ENCODE results near the gene SCYL2.
A peak's percentile ranks its signal among the peaks of the same experiment; 100 is the strongest.
"Not testable (repeated sequence)": the region's sequence is repeated elsewhere in the genome, so short reads cannot be mapped to it uniquely, and the experiment has no call there.

SCYL2 gene

DNA sequence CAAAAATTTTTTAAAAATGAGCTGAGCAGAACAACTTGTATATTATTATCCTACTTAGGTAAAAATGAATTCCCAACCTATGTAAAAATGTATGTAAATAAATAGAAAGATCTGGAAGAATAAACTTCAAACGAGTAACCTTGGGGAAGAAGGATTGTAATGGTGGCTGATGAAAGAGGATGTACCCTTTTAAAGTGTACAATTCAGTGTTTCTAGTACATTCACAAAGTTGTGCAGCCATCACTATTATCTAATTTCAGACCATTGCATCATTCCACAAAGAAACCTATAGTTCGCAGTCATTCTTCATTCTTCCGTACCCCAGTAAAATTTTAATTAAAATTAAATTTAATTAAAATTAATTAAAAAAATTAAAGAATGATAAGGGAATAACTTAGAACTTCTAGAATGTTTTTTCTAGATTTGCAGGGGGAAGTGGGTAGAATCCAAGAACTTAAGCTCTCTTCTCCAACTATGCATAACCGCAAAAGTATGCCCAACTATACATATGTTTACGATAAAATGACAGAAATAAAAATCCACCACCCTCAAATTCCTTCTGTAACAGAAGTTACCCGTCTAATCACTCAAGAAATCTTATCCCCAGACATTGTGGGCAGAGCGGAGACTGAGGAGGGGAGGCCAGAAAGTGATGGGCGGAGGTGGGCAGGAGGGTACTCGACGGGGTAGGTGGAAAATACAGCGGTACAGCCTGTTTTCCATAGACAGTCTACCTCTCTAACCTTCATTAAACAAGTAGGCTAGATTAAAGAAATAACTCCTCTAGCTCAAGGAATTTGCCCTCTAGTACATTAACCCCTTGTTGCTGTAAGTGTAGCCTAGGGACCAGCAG, 1.0 kb upstream of the SCYL2 start:
- DNase-seq = no peak

- DNase-seq = peak; percentile 33
Measured at GRCh38 chr12:100266585-100266834, 467 bp upstream of the SCYL2 start.

DNA sequence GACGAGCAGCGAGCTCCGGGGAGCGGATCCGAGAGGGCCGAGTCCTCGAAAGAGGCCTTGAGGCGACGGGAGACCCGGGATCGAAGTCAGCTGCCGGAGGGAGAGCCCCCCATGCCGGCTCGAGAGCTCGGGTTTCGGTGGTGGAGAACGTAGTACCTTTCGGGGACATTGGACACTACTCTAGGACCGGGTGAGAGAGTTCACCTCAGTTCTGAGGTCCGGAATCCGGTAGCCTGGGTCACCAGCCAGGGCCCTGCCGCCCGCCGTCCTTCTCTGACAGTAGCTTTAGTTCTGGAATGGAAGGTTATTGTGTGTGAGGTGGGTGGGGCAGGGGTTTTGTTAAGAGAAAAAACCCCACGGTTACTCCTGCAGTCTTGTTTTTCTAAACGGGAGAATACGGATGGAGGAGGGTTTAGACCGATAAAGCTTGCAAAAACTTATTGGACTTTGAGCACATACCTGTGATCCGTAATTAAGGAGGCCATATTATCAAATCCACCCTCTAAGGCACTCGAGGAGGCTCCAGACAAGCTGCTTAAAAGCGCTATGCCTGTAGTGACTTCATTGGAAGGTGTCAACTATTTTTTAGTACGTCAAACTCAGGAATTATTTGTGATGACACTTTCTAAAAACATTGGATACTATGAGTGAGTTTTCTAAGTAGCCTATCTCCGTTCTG, 765 bp downstream of the SCYL2 start:
- no peak for DNase-seq

GRCh38 chr12:100268835-100269564, 2.0 kb downstream of the SCYL2 start:
- no peak for DNase-seq

- peak; percentile 40 for DNase-seq
Measured at GRCh38 chr12:100273782-100274181, 6.8 kb downstream of the SCYL2 start.

- no peak for DNase-seq
Measured at GRCh38 chr12:100274291-100274690, 7.3 kb downstream of the SCYL2 start.

GRCh38 chr12:100279159-100279558, 12.2 kb downstream of the SCYL2 start:
- no peak for DNase-seq

GRCh38 chr12:100279607-100280244, 12.7 kb downstream of the SCYL2 start:
- DNase-seq = no peak

GRCh38 chr12:100284556-100284955, 17.6 kb downstream of the SCYL2 start:
- DNase-seq = not testable (repeated sequence)

DNA sequence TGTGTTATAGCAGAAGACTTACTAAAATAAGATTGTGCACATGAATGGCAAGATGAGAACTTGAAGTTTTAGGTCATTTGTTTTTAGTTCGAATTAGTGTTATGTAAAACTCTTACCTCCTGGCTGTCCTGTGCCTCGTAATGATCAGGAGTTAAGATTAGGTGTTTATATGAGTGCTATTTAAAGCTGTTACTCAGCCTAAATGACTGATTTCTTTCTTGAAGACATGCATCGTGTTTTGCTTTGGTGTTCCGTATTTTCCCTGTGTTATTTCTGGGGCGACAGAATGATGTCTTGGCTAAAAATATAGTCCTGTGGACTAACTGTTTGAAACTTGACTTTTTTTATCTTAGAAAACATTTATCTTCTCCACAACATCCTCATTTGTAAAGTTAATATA, 22.1 kb downstream of the SCYL2 start:
- DNase-seq = no peak

DNA sequence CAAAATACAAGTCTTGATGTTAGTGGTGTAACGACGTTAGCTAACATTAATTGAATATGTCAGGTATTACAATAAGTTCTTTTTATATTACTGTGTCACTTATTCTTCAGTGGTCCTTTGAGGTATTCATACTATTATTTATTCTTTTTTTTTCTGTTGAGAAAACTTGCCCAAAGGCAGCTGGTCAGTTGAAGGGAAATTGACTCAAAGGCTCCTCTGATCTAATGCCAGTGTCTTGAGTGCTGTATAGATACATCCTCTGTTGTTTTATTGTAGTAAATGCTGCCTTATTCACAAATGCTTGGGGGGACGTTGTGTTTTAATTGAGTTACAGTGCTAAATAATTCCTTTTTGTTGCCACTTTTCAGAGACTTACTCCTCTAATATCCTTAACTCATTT, 23.0 kb downstream of the SCYL2 start:
- no peak for DNase-seq

- no peak for DNase-seq
Measured at GRCh38 chr12:100293017-100293416, 26.0 kb downstream of the SCYL2 start.

DNA sequence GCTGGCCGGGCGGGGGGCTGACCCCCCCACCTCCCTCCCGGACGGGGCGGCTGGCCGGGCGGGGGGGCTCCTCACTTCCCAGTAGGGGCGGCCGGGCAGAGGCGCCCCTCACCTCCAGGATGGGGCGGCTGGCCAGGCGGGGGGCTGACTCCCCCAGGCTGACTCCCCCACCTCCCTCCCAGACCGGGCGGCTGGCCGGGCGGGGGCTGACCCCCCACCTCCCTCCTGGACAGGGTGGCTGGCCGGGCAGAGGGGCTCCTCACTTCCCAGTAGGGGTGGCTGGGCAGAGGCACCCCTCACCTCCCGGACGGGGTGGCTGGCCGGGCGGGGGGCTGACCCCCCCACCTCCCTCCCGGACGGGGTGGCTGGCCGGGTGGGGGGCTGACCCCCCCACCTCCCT, 27.4 kb downstream of the SCYL2 start:
- not testable (repeated sequence) for DNase-seq

DNA sequence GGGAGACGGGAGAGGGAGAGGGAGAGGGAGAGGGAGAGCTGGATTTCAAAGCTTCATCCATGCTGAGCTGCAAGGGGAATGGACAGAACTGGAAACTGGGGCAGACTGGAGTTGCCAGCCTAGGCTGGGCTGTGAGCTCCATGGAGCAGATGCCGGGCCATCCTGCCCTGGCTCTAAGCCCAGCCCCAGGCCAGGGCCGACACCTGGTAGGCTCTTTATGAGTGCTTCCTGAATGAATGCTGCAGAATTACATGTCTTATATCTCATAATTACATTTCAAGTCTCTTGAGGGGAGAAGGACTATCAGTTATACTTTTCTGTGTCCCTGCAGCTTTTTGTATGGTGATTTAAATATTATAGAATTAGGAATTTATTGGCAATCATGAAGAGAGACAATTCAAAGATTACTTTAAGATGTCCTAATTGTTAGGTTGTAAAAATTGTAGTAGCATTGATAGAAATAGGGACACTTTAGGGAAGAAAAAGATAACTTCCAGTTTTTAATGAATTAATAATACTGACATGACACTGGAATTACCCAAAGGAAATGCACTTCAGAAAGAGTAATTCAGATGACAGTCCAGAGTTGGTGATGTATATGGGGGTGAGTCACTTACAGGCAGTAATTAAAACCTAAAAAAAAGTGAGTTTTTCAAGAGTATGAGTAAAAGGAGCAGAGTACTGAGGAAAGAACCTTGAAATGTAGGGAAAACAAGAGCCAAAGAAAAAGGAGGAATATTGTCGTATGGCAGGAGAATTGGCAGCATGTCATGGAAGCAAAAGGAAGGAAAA, 29.0 kb downstream of the SCYL2 start:
- DNase-seq = no peak

DNA sequence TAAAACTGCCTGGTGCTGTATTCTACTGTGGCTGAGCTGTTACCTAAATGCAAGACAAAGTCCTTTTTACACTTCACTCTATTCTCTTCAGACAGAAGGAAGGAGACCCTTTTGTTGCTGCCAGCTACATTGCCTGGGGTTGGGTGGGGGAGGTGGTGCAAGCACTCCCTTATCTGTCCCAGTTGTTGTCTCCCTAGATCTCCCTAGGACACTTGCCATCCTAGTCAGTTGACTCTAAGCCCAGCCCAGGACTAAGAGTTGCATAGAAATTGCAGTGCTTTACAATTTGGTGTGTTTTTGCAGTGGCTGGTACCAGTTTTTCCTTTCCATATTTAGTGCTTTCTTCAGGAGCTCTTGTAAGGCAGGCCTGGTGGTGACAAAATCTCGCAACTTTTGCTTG, 35.1 kb downstream of the SCYL2 start:
- no peak for DNase-seq

DNA sequence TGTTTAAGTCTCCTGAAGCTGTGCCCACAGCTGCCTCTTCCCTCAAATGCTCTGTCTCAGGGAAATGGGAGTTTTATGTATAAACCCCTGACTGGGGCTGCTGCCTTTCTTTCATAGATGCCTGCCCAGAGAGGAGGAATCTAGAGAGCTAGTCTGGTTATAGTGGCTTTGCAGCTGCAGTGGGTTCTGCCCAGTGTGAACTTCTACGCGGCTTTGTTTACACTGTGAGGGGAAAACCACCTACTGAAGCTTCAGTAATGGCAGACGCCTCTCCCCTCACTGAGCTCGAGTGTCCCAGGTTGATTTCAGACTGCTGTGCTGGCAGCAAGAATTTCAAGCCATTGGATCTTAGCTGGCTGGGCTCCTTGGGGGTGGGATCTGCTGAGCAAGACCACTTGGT, 36.9 kb downstream of the SCYL2 start:
- DNase-seq = no peak

DNA sequence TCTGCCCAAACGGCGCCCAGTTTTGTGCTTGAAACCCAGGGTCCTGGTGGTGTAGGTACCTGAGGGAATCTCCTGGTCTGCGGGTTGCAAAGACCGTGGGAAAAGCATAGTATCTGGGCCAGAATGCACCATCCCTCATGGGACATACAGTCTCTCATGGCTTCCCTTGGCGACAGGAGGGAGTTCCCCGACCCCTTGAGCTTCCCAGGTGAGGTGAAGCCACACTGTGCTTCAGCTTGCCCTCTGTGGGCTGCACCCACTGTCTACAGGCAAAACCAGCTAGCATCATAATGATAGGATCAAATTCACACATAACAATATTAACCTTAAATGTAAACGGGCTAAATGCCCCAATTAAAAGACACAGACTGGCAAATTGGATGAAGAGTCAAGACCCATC, 37.4 kb downstream of the SCYL2 start:
- not testable (repeated sequence) for DNase-seq

GRCh38 chr12:100308138-100308537, 41.2 kb downstream of the SCYL2 start:
- not testable (repeated sequence) for DNase-seq

DNA sequence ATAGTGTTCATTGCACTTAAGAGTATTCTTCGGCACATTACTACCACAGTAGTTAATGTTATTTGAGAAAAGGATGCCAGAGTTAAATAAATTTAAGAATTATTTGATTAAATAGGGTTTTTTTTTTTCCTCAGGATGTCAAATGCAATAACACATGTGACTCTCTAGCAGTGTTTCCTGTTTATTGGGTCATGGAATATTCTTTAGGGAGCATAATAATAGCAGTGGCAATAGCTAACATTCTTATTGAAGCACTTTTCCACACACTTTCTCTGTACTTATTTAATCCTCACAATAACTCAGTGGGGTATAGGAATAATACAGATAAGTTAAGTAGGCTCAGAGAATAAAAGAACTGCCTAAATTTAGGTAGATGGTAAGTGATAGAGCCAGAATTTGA, 44.3 kb downstream of the SCYL2 start:
- DNase-seq = no peak

DNA sequence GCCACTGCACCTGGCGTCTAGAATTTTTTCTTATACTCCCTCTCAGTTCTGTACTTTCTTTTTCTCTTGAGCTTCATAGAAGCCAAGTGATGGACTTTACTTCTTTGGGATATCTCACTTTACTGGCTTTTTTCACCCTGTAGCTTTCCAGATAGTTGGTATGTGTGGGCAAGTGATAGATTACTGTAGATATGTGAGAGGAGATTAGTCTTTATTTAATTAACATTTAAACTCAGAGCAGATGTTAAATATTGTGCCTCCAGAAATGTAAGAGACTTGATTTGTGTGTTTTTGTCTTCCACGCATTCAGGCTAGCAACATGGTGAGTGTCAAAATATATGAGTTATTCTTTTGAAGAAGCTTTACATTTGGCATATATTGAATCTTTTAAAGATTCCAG, 50.4 kb downstream of the SCYL2 start:
- DNase-seq = no peak

- DNase-seq = no peak
Measured at GRCh38 chr12:100324498-100324897, 57.5 kb downstream of the SCYL2 start.

- no peak for DNase-seq
Measured at GRCh38 chr12:100326208-100326607, 59.2 kb downstream of the SCYL2 start.

- DNase-seq = no peak
Measured at GRCh38 chr12:100329800-100330199, 62.8 kb downstream of the SCYL2 start.
